GM19328 (cell line): Measurements from ENCODE around the gene PAX9.

Source experiments
- ATAC-seq: cut with Tn5 transposase; IDR thresholded peaks from one replicate; pipeline ENCODE4 v1.9.1; 2021; ENCODE audit warnings: mild to moderate bottlenecking, moderate library complexity; ENCODE audit not compliant: unreplicated experiment

PAX9 gene

DNA sequence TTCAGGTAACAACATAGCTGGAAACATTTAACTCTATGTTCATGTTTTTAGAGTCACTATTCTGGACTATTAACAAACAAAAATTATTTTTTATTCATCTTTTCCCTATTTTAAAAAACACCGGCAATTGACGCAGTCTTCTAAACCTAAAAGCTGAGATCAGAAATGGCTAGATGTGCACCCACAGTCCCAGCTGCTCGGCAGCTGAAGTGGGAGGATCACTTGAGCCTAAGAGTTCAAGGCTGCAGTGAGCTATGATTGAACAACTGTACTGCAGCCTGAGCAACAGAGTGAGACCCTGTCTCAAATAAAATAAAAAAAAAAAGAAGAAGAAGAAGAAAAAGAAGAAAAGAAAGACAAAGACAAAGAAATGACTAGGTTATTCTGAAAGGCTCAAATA, 64.5 kb downstream of the PAX9 start:
- ATAC-seq = no peak
